GM19099 (cell line): ENCODE results near the gene CNTN5.

Experiments used
- POLR2A ChIP-seq: IDR thresholded peaks from 3 replicates; pipeline ENCODE4 v1.6.1; 2011; ENCODE audit warnings: low read depth; ENCODE audit not compliant: insufficient read length; ENCODE audit errors: extremely low read depth

Gene CNTN5

DNA sequence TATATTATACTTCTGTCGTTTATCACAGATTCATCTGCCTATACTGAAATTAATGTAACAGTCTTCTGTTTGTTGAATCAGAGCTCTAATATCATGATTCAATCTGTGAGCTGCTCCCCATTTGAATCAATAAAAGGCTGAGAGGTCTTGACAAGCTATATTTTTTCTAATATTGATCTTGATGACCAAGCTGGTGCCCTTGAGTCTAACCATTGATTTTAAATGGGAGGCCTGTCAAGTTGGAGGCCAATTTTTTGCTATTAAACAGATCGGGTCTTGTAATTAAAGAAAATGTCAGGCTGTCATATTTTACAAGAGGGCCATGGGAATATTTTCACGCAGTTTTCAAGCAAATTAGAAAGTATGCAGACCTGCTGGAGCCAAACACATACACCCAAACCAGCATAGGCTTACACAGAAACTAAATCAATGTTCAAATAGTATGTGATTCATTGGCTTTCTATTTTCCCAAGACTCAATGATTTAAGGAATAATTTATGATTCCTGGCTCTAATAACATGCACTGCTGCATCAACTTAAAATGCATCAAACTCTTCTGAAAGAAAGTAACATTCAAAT lies 286.9 kb downstream of the CNTN5 start:
- TF ChIP-seq POLR2A: no peak

DNA sequence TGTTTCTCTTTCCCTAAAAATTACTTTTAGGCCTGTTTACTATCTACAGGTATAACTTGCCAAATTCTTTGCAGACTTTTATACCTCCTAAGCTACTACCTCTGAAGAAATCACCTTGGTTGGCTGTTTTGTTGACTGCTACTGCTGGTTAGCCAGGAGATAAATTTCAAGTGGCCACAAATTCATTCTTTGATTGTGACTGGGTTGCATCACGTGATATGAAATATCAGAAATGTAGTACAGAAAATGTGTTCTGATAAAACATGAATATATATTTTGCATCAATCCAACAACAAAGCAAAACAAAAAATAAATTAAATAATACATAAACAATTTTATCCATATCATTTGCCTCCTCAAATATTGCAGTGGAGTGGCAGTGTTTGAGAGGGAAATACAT lies 291.1 kb downstream of the CNTN5 start:
- TF ChIP-seq POLR2A: no peak

DNA sequence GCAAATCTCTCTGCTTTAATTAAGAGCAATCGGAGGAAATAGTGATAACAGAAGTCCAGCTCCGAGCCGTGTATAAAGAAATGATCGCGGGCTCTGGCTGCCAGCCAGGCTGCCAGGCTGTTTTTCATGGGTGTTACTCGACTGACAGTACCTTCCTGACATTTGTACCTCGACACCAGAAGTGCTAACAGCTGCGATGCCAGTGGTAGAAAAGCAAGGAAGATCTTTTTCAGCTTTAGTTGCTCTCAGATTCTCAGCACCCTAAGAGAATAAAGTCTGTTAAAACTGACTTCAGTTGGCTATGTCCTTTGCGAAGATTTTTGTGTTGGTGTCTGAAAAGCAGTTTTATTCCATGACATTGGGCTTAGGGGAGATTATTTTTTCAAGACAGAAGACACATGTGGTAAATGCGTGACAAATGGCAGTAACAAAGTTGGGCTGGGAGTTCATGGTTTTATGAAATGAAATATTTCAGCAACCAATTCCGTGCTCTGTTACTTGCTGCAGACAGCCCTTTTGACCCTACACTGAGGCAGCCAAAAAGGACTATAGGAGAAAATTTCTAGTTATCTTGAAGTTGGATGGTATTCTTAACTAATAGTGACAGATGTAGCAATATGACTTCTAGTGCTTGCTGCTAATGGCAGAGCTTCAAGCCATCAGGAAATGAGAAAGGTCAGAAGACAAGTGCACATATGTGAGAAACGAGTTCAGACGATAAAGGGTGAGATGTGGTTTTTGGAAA lies 296.2 kb downstream of the CNTN5 start:
- no peak for TF ChIP-seq POLR2A

DNA sequence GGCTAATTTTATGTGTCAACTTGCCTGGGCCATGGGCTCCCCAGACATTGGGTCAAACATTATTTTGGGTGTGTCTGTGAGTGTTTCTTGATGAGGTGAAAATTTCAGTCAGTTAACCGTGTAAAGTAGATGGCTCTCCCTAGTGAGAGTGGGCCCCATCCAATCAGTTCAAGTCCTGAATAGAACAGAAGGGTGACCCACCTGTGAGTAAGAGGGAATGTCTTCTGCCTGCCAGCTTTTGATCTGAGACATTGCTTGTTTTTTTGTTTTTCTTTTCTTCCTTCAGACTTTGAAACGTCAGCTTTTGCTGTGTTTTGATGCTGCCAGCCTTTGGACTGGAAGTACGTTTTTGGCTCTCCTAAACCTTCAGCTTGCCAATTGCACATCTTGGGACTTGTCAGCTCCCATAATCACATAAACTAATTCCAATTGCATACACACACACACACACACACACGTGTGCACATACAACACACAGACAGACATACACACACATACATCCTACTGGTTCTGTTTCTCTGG lies 300.1 kb downstream of the CNTN5 start:
- no peak for TF ChIP-seq POLR2A

- TF ChIP-seq POLR2A: no peak
Measured at GRCh38 chr11:99325847-99326246, 305.1 kb downstream of the CNTN5 start.

DNA sequence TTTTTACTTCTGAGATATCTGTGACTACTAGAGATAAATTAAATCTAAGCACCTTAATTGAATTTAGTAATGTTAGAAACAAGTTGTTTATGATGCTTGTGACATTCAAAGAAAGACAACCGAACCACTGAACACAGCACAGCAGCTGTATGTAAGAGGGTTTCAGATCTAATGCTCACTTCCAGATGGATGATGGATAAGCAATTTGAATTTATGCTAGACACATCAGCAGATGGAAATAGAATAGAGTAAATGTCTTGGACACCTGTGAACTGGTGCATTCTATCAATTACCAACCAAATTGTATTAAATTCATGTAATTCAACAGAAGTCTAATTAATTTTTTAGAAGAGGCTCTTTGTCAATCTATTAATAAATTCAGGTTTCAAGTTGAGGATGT lies 306.3 kb downstream of the CNTN5 start:
- no peak for TF ChIP-seq POLR2A

DNA sequence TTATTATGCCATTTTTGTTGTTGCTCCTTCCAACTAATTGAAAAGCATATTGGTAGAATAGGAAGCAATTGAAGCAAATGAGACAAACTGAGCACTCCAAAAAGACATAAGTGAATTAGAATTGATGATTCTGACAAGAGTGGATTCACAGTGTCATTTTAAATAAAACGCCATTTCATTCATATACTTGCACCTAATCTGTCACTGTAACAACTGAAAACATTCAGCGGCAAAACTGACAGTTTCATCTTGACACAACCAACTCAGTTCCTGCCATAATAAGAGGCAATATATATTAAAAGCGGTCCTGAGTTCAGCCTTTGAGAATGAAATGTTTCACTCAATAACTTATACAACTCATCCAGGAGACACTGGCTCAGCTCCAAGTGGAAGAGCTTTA lies 306.8 kb downstream of the CNTN5 start:
- TF ChIP-seq POLR2A: no peak

DNA sequence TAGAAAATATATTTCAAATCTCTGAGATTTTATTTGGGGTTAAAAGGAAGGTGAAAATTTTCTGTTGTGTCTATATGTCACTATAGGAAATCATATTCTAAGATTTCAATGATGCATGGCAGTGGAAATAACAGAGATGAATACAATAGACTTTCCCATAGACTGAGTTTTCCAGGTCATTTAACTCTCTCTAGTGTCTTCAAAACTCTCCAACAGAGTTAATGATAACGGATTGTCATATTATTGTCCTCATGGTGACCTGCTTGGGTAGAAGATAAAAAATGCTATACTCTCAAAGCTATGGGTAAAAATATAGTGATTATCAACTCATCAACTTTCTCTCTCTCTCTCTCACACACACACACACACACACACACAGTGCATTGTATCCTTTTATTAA lies 312.9 kb downstream of the CNTN5 start:
- no peak for TF ChIP-seq POLR2A

DNA sequence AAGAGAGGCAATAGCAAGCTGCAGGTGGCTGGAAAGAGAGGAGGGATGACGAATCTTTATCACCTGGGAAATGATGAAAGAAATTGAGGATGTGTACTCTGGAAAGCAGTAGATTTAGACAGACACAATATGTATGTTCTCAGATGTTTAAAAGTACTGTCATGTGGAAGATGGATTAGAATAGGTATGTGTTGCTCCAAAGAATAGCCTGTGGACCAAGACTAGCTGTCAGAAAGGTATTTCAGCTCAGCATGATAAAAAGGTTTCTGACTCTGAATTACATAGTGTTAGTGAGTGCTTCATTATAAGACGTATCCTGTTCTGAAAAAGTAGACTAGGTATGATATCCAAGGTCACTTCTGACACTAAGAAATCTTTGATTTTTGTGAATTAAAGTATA lies 322.4 kb downstream of the CNTN5 start:
- no peak for TF ChIP-seq POLR2A

- TF ChIP-seq POLR2A: no peak
Measured at GRCh38 chr11:99349151-99349673, 328.5 kb downstream of the CNTN5 start.

- TF ChIP-seq POLR2A: no peak
Measured at GRCh38 chr11:99351624-99352023, 330.9 kb downstream of the CNTN5 start.

- no peak for TF ChIP-seq POLR2A
Measured at GRCh38 chr11:99352642-99353041, 331.9 kb downstream of the CNTN5 start.

DNA sequence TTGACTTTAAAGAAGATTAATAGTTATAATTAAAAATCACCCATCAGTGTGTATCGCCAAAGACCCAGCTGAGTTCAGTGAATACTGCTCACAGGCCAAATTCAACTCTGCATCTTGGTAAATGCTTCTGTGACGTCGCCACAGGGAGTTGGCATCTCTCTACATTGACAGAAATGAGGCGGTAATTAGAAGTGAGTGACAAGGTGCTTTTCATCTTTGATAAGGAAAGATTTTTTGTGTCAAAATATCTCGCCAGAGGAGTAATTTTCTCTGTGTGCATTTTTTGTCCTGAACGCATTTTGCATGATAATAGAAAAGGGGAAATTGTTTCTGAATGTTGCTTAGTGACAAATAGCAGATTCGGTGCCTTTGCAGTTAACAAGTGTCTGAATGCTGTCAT lies 345.8 kb downstream of the CNTN5 start:
- TF ChIP-seq POLR2A: no peak

DNA sequence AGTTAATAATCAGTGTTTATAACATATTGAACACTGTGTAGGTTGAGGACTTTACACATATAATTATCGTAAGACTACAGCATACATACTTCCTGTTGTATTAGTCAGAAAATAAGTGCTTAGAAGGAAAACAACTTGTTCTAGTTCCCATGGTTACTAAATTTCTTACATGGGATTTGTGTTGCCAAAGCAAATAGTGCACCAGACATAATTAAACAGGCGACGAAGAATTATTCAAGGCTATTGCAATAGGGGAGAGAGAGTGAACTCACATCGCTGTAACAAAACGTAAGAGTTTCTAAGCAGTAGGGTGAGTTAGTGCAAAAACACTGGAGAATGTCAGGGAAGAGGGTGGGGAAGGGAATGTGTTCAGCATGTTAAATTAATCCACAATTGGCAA lies 347.8 kb downstream of the CNTN5 start:
- no peak for TF ChIP-seq POLR2A

GRCh38 chr11:99370549-99371216 lies 349.9 kb downstream of the CNTN5 start:
- no peak for TF ChIP-seq POLR2A

DNA sequence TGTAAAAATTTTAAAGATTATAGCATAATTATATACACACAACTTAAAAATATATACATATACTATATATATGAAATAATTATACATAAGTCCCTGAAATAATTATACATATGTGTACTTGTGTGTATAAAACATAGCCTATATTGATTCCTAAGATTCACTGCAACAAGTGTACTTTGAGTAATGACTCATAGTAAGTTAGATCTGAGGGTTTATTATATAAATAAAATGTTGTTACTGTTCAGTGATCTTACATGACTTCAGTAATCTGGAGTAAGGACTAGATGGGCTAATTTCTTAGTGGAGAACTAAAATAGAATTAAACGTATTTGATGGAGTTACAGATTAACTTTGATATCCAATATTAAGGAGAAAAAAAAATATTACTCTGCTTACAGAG lies 350.5 kb downstream of the CNTN5 start:
- no peak for TF ChIP-seq POLR2A
